ENCODE data around the gene CFAP46. TPM values are rescaled to one million over a fixed set of nuclear protein-coding genes. Genes with fewer than 3 reads are reported as not detected.
A peak's percentile ranks its signal among the peaks of the same experiment; 100 is the strongest.

The CFAP46 gene
- total and polyA plus RNA-seq, 2 experiments from 2014 or later: 0.20 to 0.22 TPM

DNA sequence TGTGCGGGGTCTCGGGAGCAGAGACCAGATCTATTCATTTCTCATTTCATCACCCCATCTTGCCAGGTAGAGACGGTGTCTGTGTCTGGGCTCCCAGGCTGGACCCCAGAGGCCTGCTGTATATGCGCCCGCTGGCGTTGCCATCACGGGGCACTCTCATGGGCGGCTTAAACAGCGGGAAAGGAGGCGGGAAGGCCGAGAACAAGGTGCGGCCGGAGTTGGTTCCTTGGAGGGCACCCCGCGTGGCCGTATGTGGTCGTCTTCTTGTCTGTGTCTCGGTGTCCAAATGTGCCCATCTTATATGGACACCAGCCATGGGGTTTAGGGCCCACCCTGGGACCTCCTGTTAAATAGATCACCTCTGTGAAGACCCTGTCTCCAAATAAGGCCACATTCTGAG lies 2.1 kb upstream of the CFAP46 start:
- Histone ChIP-seq H2AFZ (no peak overlapping the region), H3K4me1 (ENCODE audit: insufficient read depth) (no peaks in the 10 kb centered on the region), H3F3A (ENCODE audit: insufficient read depth) (no peaks in the 10 kb centered on the region), H4K20me1 (ENCODE audit: insufficient read depth) (no peaks in the 10 kb centered on the region), H3K79me2 (ENCODE audit: insufficient read depth) (no peaks in the 10 kb centered on the region), H3K9me2 (ENCODE audit: insufficient read depth) (no peaks in the 10 kb centered on the region), H3K36me3 (ENCODE audit: low read depth) (no peaks in the 10 kb centered on the region), H3K9ac (no peak overlapping the region), H3K27me3 (replicated peaks; ENCODE audit: insufficient read depth) (peaks cover 18% of the 10 kb centered on the region; the same call in 1 of the 2 replicates), H3K27ac (no peak overlapping the region), H3K4me3 (no peak overlapping the region), H3K9me3 (ENCODE audit: low read depth) (no peaks in the 10 kb centered on the region), H3K4me2 (ENCODE audit: unreplicated experiment) (no peak overlapping the region)
- no peak for DNase-seq
- in situ Hi-C loops (cut with MboI): no loop called here
- 89% methylated on average over 18 of the region's 18 CpGs for WGBS, 2 experiments (ENCODE audit: low coverage in 1 of 2, low lambda C conversion rate in 2 of 2, missing lambda C conversion rate in 2 of 2)
- TF ChIP-seq EZH2phosphoT487 (IDR thresholded peaks at IDR 0.05; ENCODE audit: insufficient read depth, low read depth) (no peak), EZH2 (IDR thresholded peaks at IDR 0.05; ENCODE audit: insufficient read depth, poor library complexity, severe bottlenecking) (no peak)

DNA sequence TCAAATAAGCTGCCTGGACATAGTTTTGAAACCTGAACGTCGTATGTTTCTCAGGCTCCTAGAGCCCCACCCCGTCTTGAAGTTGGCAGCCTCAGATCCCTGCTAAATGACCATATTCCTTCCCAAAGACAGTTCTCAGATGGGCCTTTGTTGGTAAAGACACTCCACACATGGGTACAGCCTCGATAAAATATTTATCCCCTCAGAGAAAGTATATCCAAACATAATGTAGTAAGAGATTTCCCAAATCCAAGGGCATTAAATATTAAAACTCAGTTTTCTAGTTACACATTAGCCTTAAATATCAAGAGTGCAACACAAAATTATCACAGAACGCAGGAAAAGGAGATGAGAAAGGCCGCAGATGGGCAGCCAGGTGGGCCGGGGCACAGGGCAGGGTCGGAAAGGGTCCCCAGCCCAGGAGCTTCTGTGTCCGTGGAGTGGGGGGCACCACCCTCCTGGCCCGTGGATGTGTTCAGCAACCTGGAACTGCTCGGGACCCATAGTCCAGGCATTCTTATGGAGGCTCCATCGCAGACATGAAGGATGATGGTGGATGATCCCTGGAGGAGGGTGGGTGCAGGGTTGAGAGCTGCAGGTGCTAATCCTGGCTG lies 1.5 kb upstream of the CFAP46 start:
- no peaks in the 10 kb centered on the region for H3K4me1 ChIP-seq (ENCODE audit: insufficient read depth)
- H3K9me2 ChIP-seq (ENCODE audit: insufficient read depth): no peaks in the 10 kb centered on the region
- H3F3A ChIP-seq (ENCODE audit: insufficient read depth): no peaks in the 10 kb centered on the region
- no peak overlapping the region for H2AFZ ChIP-seq
- no peak overlapping the region for H3K4me3 ChIP-seq
- no peak for DNase-seq
- peaks cover 12% of the 10 kb centered on the region; the same call in 1 of the 2 replicates for H3K27me3 ChIP-seq (replicated peaks; ENCODE audit: insufficient read depth)
- no peaks in the 10 kb centered on the region for H3K9me3 ChIP-seq (ENCODE audit: low read depth)
- no peak overlapping the region for H3K27ac ChIP-seq
- in situ Hi-C loops (cut with MboI): no loop called here
- H3K9ac ChIP-seq: no peak overlapping the region
- 65 to 67% methylated on average over 12 of the region's 12 CpGs for WGBS, 2 experiments (ENCODE audit: low coverage in 1 of 2, low lambda C conversion rate in 2 of 2, missing lambda C conversion rate in 2 of 2)
- H4K20me1 ChIP-seq (ENCODE audit: insufficient read depth): no peaks in the 10 kb centered on the region
- TF ChIP-seq EZH2phosphoT487 (IDR thresholded peaks at IDR 0.05; ENCODE audit: insufficient read depth, low read depth) (no peak), EZH2 (IDR thresholded peaks at IDR 0.05; ENCODE audit: insufficient read depth, poor library complexity, severe bottlenecking) (peak; percentile 41)
- H3K4me2 ChIP-seq (ENCODE audit: unreplicated experiment): no peak overlapping the region
- no peaks in the 10 kb centered on the region for H3K36me3 ChIP-seq (ENCODE audit: low read depth)
- H3K79me2 ChIP-seq (ENCODE audit: insufficient read depth): no peaks in the 10 kb centered on the region

DNA sequence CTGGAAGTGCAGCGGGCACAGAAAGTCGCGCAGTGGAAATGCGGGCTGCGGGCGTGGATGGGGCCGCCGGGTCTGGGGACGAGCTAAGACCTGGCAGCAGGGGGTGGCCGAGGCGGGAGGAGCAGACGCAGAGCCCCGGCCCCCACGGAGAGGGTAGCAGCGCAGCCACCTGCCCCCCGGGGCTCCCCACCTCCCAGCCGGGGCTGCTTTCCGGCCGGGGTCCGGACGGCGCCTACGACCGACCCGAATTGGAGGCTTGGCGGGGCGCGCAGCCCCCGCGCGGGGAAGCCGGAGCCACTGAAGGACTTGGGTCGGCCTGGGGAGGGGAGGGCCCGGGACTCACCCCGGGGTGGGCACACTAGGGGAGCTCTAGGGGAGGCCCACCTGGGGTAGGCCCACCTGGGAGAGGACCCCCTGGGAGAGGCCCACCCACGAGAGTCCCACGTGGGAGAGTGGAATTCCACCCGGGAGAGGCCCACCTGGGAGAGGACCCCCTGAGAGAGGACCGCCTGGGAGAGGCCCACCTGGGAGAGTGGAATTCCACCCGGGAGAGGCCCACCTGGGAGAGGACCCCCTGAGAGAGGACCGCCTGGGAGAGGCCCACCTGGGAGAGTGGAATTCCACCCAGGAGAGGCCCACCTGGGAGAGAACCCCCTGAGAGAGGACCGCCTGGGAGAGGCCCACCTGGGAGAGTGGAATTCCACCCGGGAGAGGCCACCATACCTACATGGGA lies 854 bp upstream of the CFAP46 start:
- Histone ChIP-seq H2AFZ (no peak overlapping the region), H3K36me3 (ENCODE audit: low read depth) (no peaks in the 10 kb centered on the region), H4K20me1 (ENCODE audit: insufficient read depth) (no peaks in the 10 kb centered on the region), H3K9ac (no peak overlapping the region), H3K4me2 (ENCODE audit: unreplicated experiment) (peak overlapping the region; percentile 8), H3K79me2 (ENCODE audit: insufficient read depth) (no peaks in the 10 kb centered on the region), H3K27ac (no peak overlapping the region), H3F3A (ENCODE audit: insufficient read depth) (no peaks in the 10 kb centered on the region), H3K9me3 (ENCODE audit: low read depth) (no peaks in the 10 kb centered on the region), H3K4me3 (0 out of 2 replicates have a peak overlapping the region, but pooled peaks have one; percentile 50), H3K9me2 (ENCODE audit: insufficient read depth) (no peaks in the 10 kb centered on the region), H3K4me1 (ENCODE audit: insufficient read depth) (no peaks in the 10 kb centered on the region), H3K27me3 (replicated peaks; ENCODE audit: insufficient read depth) (peaks cover 9% of the 10 kb centered on the region; the same call in 1 of the 2 replicates)
- TF ChIP-seq EZH2 (IDR thresholded peaks at IDR 0.05; ENCODE audit: insufficient read depth, poor library complexity, severe bottlenecking) (no peak), EZH2phosphoT487 (IDR thresholded peaks at IDR 0.05; ENCODE audit: insufficient read depth, low read depth) (no peak)
- DNase-seq: no peak
- 27 to 28% methylated on average over 20 to 42 of the region's 43 CpGs for WGBS, 2 experiments (ENCODE audit: low coverage in 1 of 2, low lambda C conversion rate in 2 of 2, missing lambda C conversion rate in 2 of 2)
- in situ Hi-C loops (cut with MboI): no loop called here

DNA sequence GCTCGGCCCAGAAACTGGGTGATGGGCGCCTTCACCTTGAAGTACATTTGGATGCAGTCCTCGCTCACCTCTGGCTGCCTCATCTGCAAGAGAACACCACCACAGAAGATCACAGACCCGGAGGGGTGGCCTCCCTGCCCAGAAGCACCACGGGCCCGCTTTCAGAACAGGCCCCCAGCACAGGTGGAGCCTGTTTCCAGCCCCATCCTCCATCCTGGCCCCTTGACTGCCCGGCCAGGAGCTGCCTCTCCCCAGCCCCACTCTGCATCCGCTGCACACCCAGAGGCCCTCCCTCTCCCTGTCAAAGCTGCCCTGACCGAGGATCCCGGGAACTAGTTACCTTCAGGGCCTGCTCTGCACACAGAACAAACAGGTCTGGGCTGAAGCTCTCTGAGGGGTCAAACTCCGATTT lies 724 bp downstream of the CFAP46 start:
- WGBS, 2 experiments (ENCODE audit: low coverage in 1 of 2, low lambda C conversion rate in 2 of 2, missing lambda C conversion rate in 2 of 2): 45 to 50% methylated on average over 11 of the region's 11 CpGs
- H3F3A ChIP-seq (ENCODE audit: insufficient read depth): no peaks in the 10 kb centered on the region
- no peak overlapping the region for H3K27ac ChIP-seq
- H3K9ac ChIP-seq: no peak overlapping the region
- H3K79me2 ChIP-seq (ENCODE audit: insufficient read depth): no peaks in the 10 kb centered on the region
- no peaks in the 10 kb centered on the region for H4K20me1 ChIP-seq (ENCODE audit: insufficient read depth)
- peaks cover 11% of the 10 kb centered on the region; the same call in 1 of the 2 replicates for H3K27me3 ChIP-seq (replicated peaks; ENCODE audit: insufficient read depth)
- H2AFZ ChIP-seq: no peak overlapping the region
- H3K36me3 ChIP-seq (ENCODE audit: low read depth): no peaks in the 10 kb centered on the region
- DNase-seq: no peak
- in situ Hi-C loops (cut with MboI): no loop called here
- no peaks in the 10 kb centered on the region for H3K9me3 ChIP-seq (ENCODE audit: low read depth)
- no peaks in the 10 kb centered on the region for H3K4me1 ChIP-seq (ENCODE audit: insufficient read depth)
- H3K9me2 ChIP-seq (ENCODE audit: insufficient read depth): no peaks in the 10 kb centered on the region
- TF ChIP-seq EZH2phosphoT487 (IDR thresholded peaks at IDR 0.05; ENCODE audit: insufficient read depth, low read depth) (no peak), EZH2 (IDR thresholded peaks at IDR 0.05; ENCODE audit: insufficient read depth, poor library complexity, severe bottlenecking) (no peak)
- no peak overlapping the region for H3K4me3 ChIP-seq
- H3K4me2 ChIP-seq (ENCODE audit: unreplicated experiment): no peak overlapping the region

Data from GM23248 (cell line).